T-helper 17 cell (primary cell): Measurements from ENCODE around the gene TRIM27. TPM values are rescaled to one million over a fixed set of nuclear protein-coding genes. Genes with fewer than 3 reads are reported as not detected.
"Not testable (repeated sequence)": the region's sequence is repeated elsewhere in the genome, so short reads cannot be mapped to it uniquely, and the experiment has no call there.

Experiments used
- ATAC-seq: fragments of 150-1000 bp; cut with Tn5 transposase; 2 replicates; pipeline ENCODE4 v1.10.0; 2021; ENCODE audit warnings: mild to moderate bottlenecking, moderate library complexity
- DNase-seq, 3 donors: peaks; one replicate each; pipeline versions ENCODE4 v3.0.0 to v3.0.0-alpha.2; 2020 to 2021
- H3K9me3 ChIP-seq: one replicate; pipeline ENCODE4 v1.7.0; 2013; ENCODE audit warnings: low read length, mild to moderate bottlenecking; ENCODE audit not compliant: control insufficient read depth, poor library complexity, severe bottlenecking
- H3K27ac Mint-ChIP-seq: one replicate; pipeline ENCODE4 v1.8.0; 2022; ENCODE audit warnings: mild to moderate bottlenecking, moderate library complexity, mixed read lengths
- H3K27me3 Mint-ChIP-seq: one replicate; pipeline ENCODE4 v1.8.0; 2022; ENCODE audit warnings: mixed read lengths
- H3K36me3 Mint-ChIP-seq: one replicate; pipeline ENCODE4 v1.8.0; 2022; ENCODE audit warnings: low read depth, mixed read lengths
- H3K4me1 Mint-ChIP-seq: one replicate; pipeline ENCODE4 v1.8.0; 2022; ENCODE audit warnings: mild to moderate bottlenecking, mixed read lengths
- H3K4me3 Mint-ChIP-seq: one replicate; pipeline ENCODE4 v1.8.0; 2022; ENCODE audit warnings: mild to moderate bottlenecking, moderate library complexity, mixed read lengths
- total RNA-seq, 4 donors: library from RNA in 2 of 4; stranded (reverse) in 2 of 4; gene quantifications; one replicate each; pipeline ENCODE4 v1.2.3 and lab custom pipeline; 2022 to 2026

The TRIM27 gene
- total RNA-seq (10 to 100 TPM; 21.9 to 22.0 TPM), total RNA-seq (lab: John Stamatoyannopoulos, UW) (49.8 to 163 reads per million in 2 donors)

- ATAC-seq, result peak; percentile 82
Observed at GRCh38 chr6:28923318-28924102, at the start of gene TRIM27. Gene TRIM27 (minus strand): TSS chr6:28923985. CDS start chr6:28923632, 353 bp downstream.

GRCh38 chr6:28970056-28970455 lies 46.3 kb upstream of the TRIM27 start:
- ATAC-seq, H3K36me3 Mint-ChIP-seq, DNase-seq, H3K27ac Mint-ChIP-seq, H3K9me3 ChIP-seq, H3K4me3 Mint-ChIP-seq, H3K4me1 Mint-ChIP-seq: not testable (repeated sequence)
- peaks cover 14% of the 10 kb centered on the region for H3K27me3 Mint-ChIP-seq

More at GRCh38 chr6:28923318-28924102, at the start of gene TRIM27:
- peak; percentile 61 to 72 (median 67) for DNase-seq
- Mint-ChIP-seq H3K4me1 (peaks cover 29% of the 10 kb centered on the region), H3K36me3 (peaks cover 2% of the 10 kb centered on the region), H3K27me3 (no peaks in the 10 kb centered on the region), H3K4me3 (peak within 1 kb of the TSS; percentile 92), H3K27ac (peak within 1 kb of the TSS; percentile 95)
- H3K9me3 ChIP-seq, result no peaks in the 10 kb centered on the region

- ATAC-seq (no peak), DNase-seq (no peak)
- Mint-ChIP-seq H3K36me3 (no peaks in the 10 kb centered on the region), H3K27me3 (peaks cover 11% of the 10 kb centered on the region), H3K4me1 (no peaks in the 10 kb centered on the region), H3K27ac (no peak overlapping the region), H3K4me3 (no peak overlapping the region)
- no peaks in the 10 kb centered on the region for H3K9me3 ChIP-seq
Observed at GRCh38 chr6:28969129-28969528, 45.3 kb upstream of the TRIM27 start.

- ATAC-seq (no peak), DNase-seq (no peak)
- Mint-ChIP-seq H3K4me1 (no peaks in the 10 kb centered on the region), H3K4me3 (no peak overlapping the region), H3K27ac (no peak overlapping the region), H3K27me3 (peaks cover 4% of the 10 kb centered on the region), H3K36me3 (no peaks in the 10 kb centered on the region)
- H3K9me3 ChIP-seq, result no peaks in the 10 kb centered on the region
Observed at GRCh38 chr6:28968476-28968875, 44.7 kb upstream of the TRIM27 start.

- no peak overlapping the region for H3K27ac Mint-ChIP-seq
- no peak for DNase-seq
- peaks cover 9% of the 10 kb centered on the region for H3K27me3 Mint-ChIP-seq
Observed at GRCh38 chr6:28965706-28966105, 41.9 kb upstream of the TRIM27 start.

GRCh38 chr6:28960846-28961500 lies 37.2 kb upstream of the TRIM27 start:
- Mint-ChIP-seq H3K4me1 (no peaks in the 10 kb centered on the region), H3K27ac (no peak overlapping the region), H3K36me3 (peaks cover 2% of the 10 kb centered on the region), H3K4me3 (no peak overlapping the region), H3K27me3 (peaks cover 24% of the 10 kb centered on the region)
- ATAC-seq, result no peak
- no peaks in the 10 kb centered on the region for H3K9me3 ChIP-seq
- DNase-seq, result no peak

More at GRCh38 chr6:28965706-28966105, 41.9 kb upstream of the TRIM27 start:
- ATAC-seq, result no peak
- no peaks in the 10 kb centered on the region for H3K9me3 ChIP-seq
- no peaks in the 10 kb centered on the region for H3K4me1 Mint-ChIP-seq
- H3K36me3 Mint-ChIP-seq, result peaks cover 2% of the 10 kb centered on the region
- no peak overlapping the region for H3K4me3 Mint-ChIP-seq

- not testable (repeated sequence) for ATAC-seq, H3K36me3 Mint-ChIP-seq, H3K27ac Mint-ChIP-seq, H3K4me3 Mint-ChIP-seq, H3K4me1 Mint-ChIP-seq, H3K9me3 ChIP-seq, DNase-seq
- H3K27me3 Mint-ChIP-seq, result peaks cover 30% of the 10 kb centered on the region
Observed at GRCh38 chr6:28958561-28959243, 34.9 kb upstream of the TRIM27 start.

GRCh38 chr6:28957795-28958314 lies 34.1 kb upstream of the TRIM27 start:
- Mint-ChIP-seq H3K27me3 (peaks cover 30% of the 10 kb centered on the region), H3K4me1 (peaks cover 11% of the 10 kb centered on the region)
- not testable (repeated sequence) for H3K9me3 ChIP-seq, H3K27ac Mint-ChIP-seq, H3K4me3 Mint-ChIP-seq, ATAC-seq, H3K36me3 Mint-ChIP-seq, DNase-seq

- Mint-ChIP-seq H3K36me3 (no peaks in the 10 kb centered on the region), H3K4me1 (peaks cover 11% of the 10 kb centered on the region), H3K27ac (no peak overlapping the region), H3K4me3 (no peak overlapping the region), H3K27me3 (peaks cover 25% of the 10 kb centered on the region)
- ATAC-seq (no peak), DNase-seq (no peak)
- no peaks in the 10 kb centered on the region for H3K9me3 ChIP-seq
Observed at GRCh38 chr6:28956331-28956730, 32.5 kb upstream of the TRIM27 start.

- H3K9me3 ChIP-seq, result no peaks in the 10 kb centered on the region
- ATAC-seq (no peak), DNase-seq (no peak)
- Mint-ChIP-seq H3K27ac (peak overlapping the region; percentile 81), H3K36me3 (no peaks in the 10 kb centered on the region), H3K4me1 (peaks cover 11% of the 10 kb centered on the region), H3K27me3 (peaks cover 13% of the 10 kb centered on the region), H3K4me3 (peak overlapping the region; percentile 82)
Observed at GRCh38 chr6:28953585-28954258, 29.9 kb upstream of the TRIM27 start.

GRCh38 chr6:28953039-28953584 lies 29.3 kb upstream of the TRIM27 start:
- peak; percentile 74 for ATAC-seq
- Mint-ChIP-seq H3K27me3 (peaks cover 11% of the 10 kb centered on the region), H3K4me1 (peaks cover 12% of the 10 kb centered on the region), H3K36me3 (no peaks in the 10 kb centered on the region), H3K4me3 (peak overlapping the region; percentile 82), H3K27ac (peak overlapping the region; percentile 81)
- DNase-seq, result peak in 2 of 3 donors; percentile 29 to 43
- H3K9me3 ChIP-seq, result no peaks in the 10 kb centered on the region

- H3K36me3 Mint-ChIP-seq, H3K27me3 Mint-ChIP-seq, H3K27ac Mint-ChIP-seq, H3K4me3 Mint-ChIP-seq, H3K9me3 ChIP-seq, ATAC-seq, DNase-seq: not testable (repeated sequence)
- H3K4me1 Mint-ChIP-seq, result peaks cover 13% of the 10 kb centered on the region
Observed at GRCh38 chr6:28949656-28950195, 25.9 kb upstream of the TRIM27 start.
